Type B pancreatic cell (in vitro differentiated cells): Measurements from ENCODE around the gene XPO1. TPM values are rescaled to one million over a fixed set of nuclear protein-coding genes. Genes with fewer than 3 reads are reported as not detected.

Experiments
- DNase-seq: peaks from one replicate; pipeline ENCODE4 v3.0.0; 2021; ENCODE audit warnings: mixed read lengths; ENCODE audit not compliant: unreplicated experiment; ENCODE audit errors: extremely low spot score
- H3K27ac Mint-ChIP-seq: 2 replicates; pipeline ENCODE4 v1.8.0; 2021; ENCODE audit warnings: mild to moderate bottlenecking, mixed read lengths
- H3K27me3 Mint-ChIP-seq: 2 replicates; pipeline ENCODE4 v1.8.0; 2021; ENCODE audit warnings: mixed read lengths
- H3K36me3 Mint-ChIP-seq: 2 replicates; pipeline ENCODE4 v1.8.0; 2021; ENCODE audit warnings: mixed read lengths
- H3K4me1 Mint-ChIP-seq: one replicate; pipeline ENCODE4 v1.8.0; 2021; ENCODE audit warnings: mixed read lengths; ENCODE audit not compliant: unreplicated experiment
- H3K4me3 Mint-ChIP-seq: 2 replicates; pipeline ENCODE4 v1.8.0; 2021; ENCODE audit warnings: mild to moderate bottlenecking, mixed read lengths
- H3K9me3 Mint-ChIP-seq: 2 replicates; pipeline ENCODE4 v1.8.0; 2021; ENCODE audit warnings: mixed read lengths
- CTCF ChIP-seq: fragments of 200-600 bp; sonication (generic); conservative IDR thresholded peaks from 2 replicates; pipeline ENCODE4 v1.5.0; 2021; ENCODE audit warnings: antibody characterized with exemption, mild to moderate bottlenecking
- total RNA-seq: library from RNA; stranded (reverse); gene quantifications from 2 replicates; pipeline ENCODE4 v1.2.1, GENCODE V29; 2021; ENCODE audit warnings: low replicate concordance

The XPO1 gene
- total RNA-seq, 1 donor from 2014 or later: 227 TPM

GRCh38 chr2:61438670-61439069 lies 99.5 kb downstream of the XPO1 start:
- DNase-seq: no peak
- Mint-ChIP-seq H3K4me1 (peaks cover 4% of the 10 kb centered on the region), H3K27me3 (no peaks in the 10 kb centered on the region), H3K27ac (no peak overlapping the region), H3K4me3 (no peak overlapping the region), H3K36me3 (peaks cover 33% of the 10 kb centered on the region), H3K9me3 (peaks cover 4% of the 10 kb centered on the region)
- TF ChIP-seq CTCF: no peak

GRCh38 chr2:61437170-61437569 lies 101.0 kb downstream of the XPO1 start:
- no peak for TF ChIP-seq CTCF
- Mint-ChIP-seq H3K4me3 (no peak overlapping the region), H3K4me1 (peaks cover 5% of the 10 kb centered on the region), H3K27me3 (no peaks in the 10 kb centered on the region), H3K36me3 (peaks cover 22% of the 10 kb centered on the region), H3K27ac (no peak overlapping the region), H3K9me3 (peaks cover 4% of the 10 kb centered on the region)
- no peak for DNase-seq

GRCh38 chr2:61436092-61436491 lies 102.1 kb downstream of the XPO1 start:
- Mint-ChIP-seq H3K4me1 (peaks cover 5% of the 10 kb centered on the region), H3K9me3 (peaks cover 4% of the 10 kb centered on the region), H3K4me3 (no peak overlapping the region), H3K27ac (no peak overlapping the region), H3K27me3 (no peaks in the 10 kb centered on the region), H3K36me3 (peaks cover 22% of the 10 kb centered on the region)
- no peak for TF ChIP-seq CTCF
- DNase-seq: no peak

GRCh38 chr2:61435291-61435690 lies 102.9 kb downstream of the XPO1 start:
- no peak overlapping the region for H3K27ac Mint-ChIP-seq
- DNase-seq: no peak
- H3K4me3 Mint-ChIP-seq: no peak overlapping the region
- peaks cover 5% of the 10 kb centered on the region for H3K4me1 Mint-ChIP-seq
- H3K36me3 Mint-ChIP-seq: peaks cover 22% of the 10 kb centered on the region
- no peaks in the 10 kb centered on the region for H3K27me3 Mint-ChIP-seq
- TF ChIP-seq CTCF: no peak
- H3K9me3 Mint-ChIP-seq: peaks cover 4% of the 10 kb centered on the region

GRCh38 chr2:61434314-61434713 lies 103.8 kb downstream of the XPO1 start:
- Mint-ChIP-seq H3K4me1 (peaks cover 5% of the 10 kb centered on the region), H3K9me3 (peaks cover 4% of the 10 kb centered on the region), H3K27me3 (no peaks in the 10 kb centered on the region), H3K36me3 (peaks cover 22% of the 10 kb centered on the region), H3K27ac (no peak overlapping the region), H3K4me3 (no peak overlapping the region)
- no peak for TF ChIP-seq CTCF
- DNase-seq: no peak

- Mint-ChIP-seq H3K27me3 (no peaks in the 10 kb centered on the region), H3K4me1 (peaks cover 5% of the 10 kb centered on the region), H3K9me3 (peaks cover 1% of the 10 kb centered on the region), H3K27ac (no peak overlapping the region), H3K36me3 (peaks cover 19% of the 10 kb centered on the region), H3K4me3 (no peak overlapping the region)
- TF ChIP-seq CTCF: no peak
- DNase-seq: no peak
Measured at GRCh38 chr2:61433606-61434005, 104.5 kb downstream of the XPO1 start.
